Activated CD8-positive, alpha-beta T cell treated with anti-CD3 and anti-CD28 coated beads for 36 hours (primary cell): ENCODE data around the gene WDR17. TPM values are rescaled to one million over a fixed set of nuclear protein-coding genes. Genes with fewer than 3 reads are reported as not detected.

Source experiments
- ATAC-seq: fragments of 200-7000 bp; cut with Tn5 transposase; one replicate; pipeline ENCODE4 v1.10.0; 2021; ENCODE audit warnings: mild to moderate bottlenecking, moderate library complexity
- CTCF ChIA-PET: fragments of 350-600 bp; sonication (Branson Sonifier 250); formaldehyde crosslinking; loops from one replicate; lab custom pipeline; 2021; ENCODE audit warnings: antibody characterized with exemption; lab: Charles Lee
- POLR2A ChIA-PET: fragments of 350-600 bp; sonication (Branson Sonifier 250); formaldehyde crosslinking; loops from one replicate; lab custom pipeline; 2021; ENCODE audit warnings: antibody characterized with exemption; lab: Charles Lee
- DNase-seq: peaks from one replicate; pipeline ENCODE4 v3.0.0-alpha.2; 2020
- H3K27ac Mint-ChIP-seq: one replicate; pipeline ENCODE4 v1.8.0; 2021; ENCODE audit warnings: mild to moderate bottlenecking, mixed read lengths
- H3K27me3 Mint-ChIP-seq: one replicate; pipeline ENCODE4 v1.8.0; 2021; ENCODE audit warnings: mixed read lengths
- H3K36me3 Mint-ChIP-seq: one replicate; pipeline ENCODE4 v1.8.0; 2021; ENCODE audit warnings: low read depth, mixed read lengths
- H3K4me1 Mint-ChIP-seq: one replicate; pipeline ENCODE4 v1.8.0; 2021; ENCODE audit warnings: low read depth, mixed read lengths
- H3K4me3 Mint-ChIP-seq: one replicate; pipeline ENCODE4 v1.8.0; 2021; ENCODE audit warnings: mild to moderate bottlenecking, moderate library complexity, mixed read lengths
- H3K9me3 Mint-ChIP-seq: one replicate; pipeline ENCODE4 v1.8.0; 2021; ENCODE audit warnings: mixed read lengths
- CTCF ChIP-seq: fragments of 200-600 bp; IDR thresholded peaks from one replicate; pipeline ENCODE4 v1.8.0; 2022; ENCODE audit warnings: antibody characterized with exemption, mild to moderate bottlenecking
- intact Hi-C: fragments of 100-400 bp; cut with micrococcal nuclease; formaldehyde crosslinking; loops from one replicate; pipeline ENCODE4 v1.10.0; 2022
- total RNA-seq, 2 experiments: library from RNA; stranded (reverse); gene quantifications; one replicate each; pipeline ENCODE4 v1.2.3, GENCODE V29; 2021

WDR17 gene
- total RNA-seq, 2 experiments from 2014 or later: 0.63 to 1.5 TPM

- ATAC-seq (no peak), DNase-seq (no peak)
- Mint-ChIP-seq H3K36me3 (no peaks in the 10 kb centered on the region), H3K9me3 (no peaks in the 10 kb centered on the region), H3K27me3 (peaks cover 35% of the 10 kb centered on the region), H3K4me1 (no peaks in the 10 kb centered on the region), H3K27ac (no peak overlapping the region), H3K4me3 (no peak overlapping the region)
- ChIA-PET POLR2A (no interaction called here), CTCF (no interaction called here)
- no peak for TF ChIP-seq CTCF
- intact Hi-C loops: no loop called here
Measured at GRCh38 chr4:176186067-176186466, 120.4 kb downstream of the WDR17 start.

- no peak for TF ChIP-seq CTCF
- intact Hi-C loops: no loop called here
- POLR2A ChIA-PET: no interaction called here
- no peaks in the 10 kb centered on the region for H3K4me1 Mint-ChIP-seq
- no peaks in the 10 kb centered on the region for H3K36me3 Mint-ChIP-seq
- peaks cover 42% of the 10 kb centered on the region for H3K27me3 Mint-ChIP-seq
- H3K9me3 Mint-ChIP-seq: no peaks in the 10 kb centered on the region
- no peak overlapping the region for H3K27ac Mint-ChIP-seq
- DNase-seq (no peak), ATAC-seq (no peak)
- CTCF ChIA-PET: no interaction called here
- H3K4me3 Mint-ChIP-seq: no peak overlapping the region
Measured at GRCh38 chr4:176186671-176187395, 121.2 kb downstream of the WDR17 start.

DNA sequence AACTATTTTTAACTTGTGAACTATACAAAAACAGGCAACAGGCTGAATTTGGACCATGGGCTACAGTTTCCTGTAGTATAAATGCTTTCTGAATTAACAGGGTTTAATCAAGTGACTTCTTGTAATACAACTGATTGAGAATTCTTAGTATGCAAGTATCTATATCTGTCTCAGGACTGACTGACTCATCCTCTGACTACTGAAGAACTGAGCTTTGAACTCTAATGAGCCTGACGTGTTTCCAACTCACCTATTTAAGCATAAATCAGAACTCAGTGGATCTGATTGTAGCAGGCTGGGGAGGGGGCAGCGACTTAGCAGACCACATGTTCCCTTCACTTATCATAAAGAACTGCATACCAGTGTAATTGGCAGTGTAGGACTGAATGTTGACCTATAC is 122.0 kb downstream of the WDR17 start:
- intact Hi-C loops: no loop called here
- Mint-ChIP-seq H3K27me3 (peaks cover 49% of the 10 kb centered on the region), H3K9me3 (no peaks in the 10 kb centered on the region), H3K27ac (no peak overlapping the region), H3K36me3 (no peaks in the 10 kb centered on the region), H3K4me1 (no peaks in the 10 kb centered on the region), H3K4me3 (no peak overlapping the region)
- DNase-seq (no peak), ATAC-seq (peak; percentile 91)
- no peak for TF ChIP-seq CTCF
- CTCF ChIA-PET: no interaction called here
- POLR2A ChIA-PET: no interaction called here

DNA sequence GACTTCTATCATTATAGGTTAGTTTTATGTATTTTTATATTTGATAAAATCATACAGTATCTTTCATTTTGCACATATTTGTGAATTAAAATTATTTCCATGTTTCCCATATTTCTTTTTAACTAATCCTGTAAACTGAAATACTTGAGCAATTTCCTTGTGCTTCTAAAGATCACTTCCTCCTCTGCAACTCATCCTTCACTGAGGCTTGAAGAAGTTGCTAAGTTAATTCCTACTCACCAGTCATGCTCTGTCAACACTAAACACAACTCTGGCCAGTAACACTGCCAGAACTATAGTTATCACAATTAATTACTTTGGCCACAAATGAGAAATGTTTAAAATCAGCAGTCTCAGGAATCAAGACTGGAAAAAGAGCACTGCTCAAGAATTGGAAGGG is 123.0 kb downstream of the WDR17 start:
- Mint-ChIP-seq H3K4me3 (no peak overlapping the region), H3K9me3 (no peaks in the 10 kb centered on the region), H3K4me1 (peaks cover 6% of the 10 kb centered on the region), H3K36me3 (no peaks in the 10 kb centered on the region), H3K27ac (no peak overlapping the region), H3K27me3 (peaks cover 47% of the 10 kb centered on the region)
- ATAC-seq (no peak), DNase-seq (no peak)
- no peak for TF ChIP-seq CTCF
- POLR2A ChIA-PET: no interaction called here
- CTCF ChIA-PET: no interaction called here
- intact Hi-C loops: no loop called here

DNA sequence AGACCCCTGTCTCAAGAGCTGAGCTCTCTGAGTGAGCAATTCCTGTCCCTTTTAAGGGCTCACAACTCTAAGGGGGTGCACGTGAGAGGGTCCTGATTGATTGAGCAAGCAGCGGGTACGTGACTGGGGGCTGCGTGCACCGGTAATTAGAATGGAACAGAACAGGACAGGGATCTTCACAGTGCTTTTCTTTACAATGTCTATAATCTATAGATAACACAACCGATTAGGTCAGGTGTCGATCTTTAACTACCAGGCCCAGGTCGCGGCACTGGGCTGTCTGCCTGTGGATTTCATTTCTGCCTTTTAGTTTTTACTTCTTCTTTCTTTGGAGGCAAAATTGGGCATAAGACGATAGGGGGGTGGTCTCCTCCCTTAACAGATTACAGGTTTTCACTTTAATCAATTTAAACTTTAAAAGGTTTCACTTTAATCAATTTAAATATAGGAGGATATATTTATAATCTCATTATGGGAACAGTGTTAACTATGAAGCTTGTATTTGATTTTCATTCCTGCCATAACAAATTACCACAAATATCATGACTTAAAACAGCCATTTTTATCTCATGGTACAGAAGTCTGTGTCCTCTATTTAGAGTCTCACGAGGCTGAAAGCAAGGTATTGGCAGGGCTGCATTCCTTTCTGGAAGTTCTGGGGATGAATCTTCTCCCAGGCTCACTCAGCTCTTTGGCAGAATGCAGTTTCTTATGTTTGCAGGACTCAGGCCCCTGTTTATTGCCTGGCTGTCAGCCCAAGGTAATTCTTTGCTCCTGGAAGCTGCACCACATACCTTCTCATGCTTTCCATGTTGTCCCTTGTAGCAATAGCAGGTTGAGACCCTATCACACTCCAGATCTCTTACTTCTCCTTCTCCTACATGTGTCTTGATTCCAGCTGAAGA is 124.5 kb downstream of the WDR17 start:
- CTCF ChIA-PET: no interaction called here
- peaks cover 19% of the 10 kb centered on the region for H3K4me1 Mint-ChIP-seq
- no peak for TF ChIP-seq CTCF
- no peak for DNase-seq
- no peak overlapping the region for H3K4me3 Mint-ChIP-seq
- intact Hi-C loops: no loop called here
- peaks cover 39% of the 10 kb centered on the region for H3K27me3 Mint-ChIP-seq
- H3K9me3 Mint-ChIP-seq: no peaks in the 10 kb centered on the region
- POLR2A ChIA-PET: no interaction called here
- no peaks in the 10 kb centered on the region for H3K36me3 Mint-ChIP-seq
- H3K27ac Mint-ChIP-seq: no peak overlapping the region
- no peak for ATAC-seq
